WTC11 (cell line): Measurements from ENCODE around the gene HINT3. TPM values are rescaled to one million over a fixed set of nuclear protein-coding genes. Genes with fewer than 3 reads are reported as not detected.

ENCODE experiments used
- ATAC-seq: fragments of 200-7000 bp; cut with Tn5 transposase; 2 replicates; pipeline ENCODE4 v1.10.0; 2021; ENCODE audit warnings: mild to moderate bottlenecking, moderate library complexity
- CTCF ChIA-PET: fragments of 300-600 bp; sonication (Branson Sonifier 250); formaldehyde crosslinking; loops from one replicate; lab custom pipeline; 2021; ENCODE audit warnings: antibody characterized with exemption; lab: Charles Lee
- POLR2A ChIA-PET: fragments of 350-600 bp; sonication (Branson Sonifier 250); formaldehyde crosslinking; loops from one replicate; lab custom pipeline; 2021; ENCODE audit warnings: antibody characterized with exemption; lab: Charles Lee
- DNase-seq: peaks from one replicate; pipeline ENCODE4 v3.0.0; 2021; ENCODE audit warnings: low spot score
- H3K27ac Mint-ChIP-seq: 2 replicates; pipeline ENCODE4 v1.8.0; 2021; ENCODE audit warnings: mixed read lengths
- H3K27me3 Mint-ChIP-seq: 2 replicates; pipeline ENCODE4 v1.8.0; 2021; ENCODE audit warnings: low read depth, mild to moderate bottlenecking, moderate library complexity, mixed read lengths
- H3K36me3 Mint-ChIP-seq: 2 replicates; pipeline ENCODE4 v1.8.0; 2021; ENCODE audit warnings: mixed read lengths
- H3K4me1 Mint-ChIP-seq: 2 replicates; pipeline ENCODE4 v1.8.0; 2022; ENCODE audit warnings: mixed read lengths
- H3K4me3 Mint-ChIP-seq: 2 replicates; pipeline ENCODE4 v1.8.0; 2021; ENCODE audit warnings: mild to moderate bottlenecking, moderate library complexity, mixed read lengths
- H3K9me3 Mint-ChIP-seq: 2 replicates; pipeline ENCODE4 v1.8.0; 2021; ENCODE audit warnings: mixed read lengths
- ATF2 ChIP-seq: sonication (generic); formaldehyde crosslinking; IDR thresholded peaks from 2 replicates; pipeline ENCODE4 v1.8.1; 2022; ENCODE audit warnings: low read depth, missing genetic modification reagents, borderline replicate concordance
- CREB1 ChIP-seq: sonication (generic); formaldehyde crosslinking; IDR thresholded peaks from 2 replicates; pipeline ENCODE4 v1.8.0; 2023; ENCODE audit warnings: mild to moderate bottlenecking, missing genetic modification reagents
- CREM ChIP-seq: sonication (generic); formaldehyde crosslinking; IDR thresholded peaks from 2 replicates; pipeline ENCODE4 v1.8.1; 2022; ENCODE audit warnings: mild to moderate bottlenecking, missing genetic modification reagents, moderate library complexity
- CTCF ChIP-seq: fragments of 200-600 bp; IDR thresholded peaks from 2 replicates; pipeline ENCODE4 v1.8.0; 2022; ENCODE audit warnings: antibody characterized with exemption
- E2F5 ChIP-seq: sonication (generic); formaldehyde crosslinking; IDR thresholded peaks from 2 replicates; pipeline ENCODE4 v1.8.1; 2022; ENCODE audit warnings: mild to moderate bottlenecking, moderate library complexity, missing genetic modification reagents
- ELF4 ChIP-seq: sonication (generic); formaldehyde crosslinking; IDR thresholded peaks from 2 replicates; pipeline ENCODE4 v1.8.1; 2022; ENCODE audit warnings: low read depth, mild to moderate bottlenecking, moderate library complexity, missing genetic modification reagents
- ERG ChIP-seq: fragments of 250-450 bp; sonication (Bioruptor Pico); IDR thresholded peaks from 2 replicates; pipeline ENCODE4 v1.8.0; 2021; ENCODE audit warnings: mild to moderate bottlenecking
- ETV6 ChIP-seq: sonication (generic); formaldehyde crosslinking; IDR thresholded peaks from 2 replicates; pipeline ENCODE4 v1.8.1; 2022; ENCODE audit warnings: mild to moderate bottlenecking, missing genetic modification reagents
- FOXP4 ChIP-seq: sonication (generic); formaldehyde crosslinking; IDR thresholded peaks from 2 replicates; pipeline ENCODE4 v1.8.0; 2022; ENCODE audit warnings: mild to moderate bottlenecking, missing genetic modification reagents
- GTF2I ChIP-seq: fragments of 250-450 bp; sonication (Bioruptor Pico); conservative IDR thresholded peaks from 2 replicates; pipeline ENCODE4 v1.4.0; 2021; ENCODE audit warnings: mild to moderate bottlenecking
- HMGA2 ChIP-seq: fragments of 250-450 bp; sonication (Bioruptor Pico); IDR thresholded peaks from 2 replicates; pipeline ENCODE4 v1.4.0; 2021; ENCODE audit warnings: mild to moderate bottlenecking, moderate library complexity
- JUN ChIP-seq: sonication (generic); formaldehyde crosslinking; IDR thresholded peaks from 2 replicates; pipeline ENCODE4 v1.8.0; 2023; ENCODE audit warnings: mild to moderate bottlenecking, missing genetic modification reagents
- MAX ChIP-seq: sonication (generic); formaldehyde crosslinking; IDR thresholded peaks from 2 replicates; pipeline ENCODE4 v1.8.0; 2022; ENCODE audit warnings: mild to moderate bottlenecking, missing genetic modification reagents
- MXD4 ChIP-seq: fragments of 250-450 bp; sonication (Bioruptor Pico); IDR thresholded peaks from 2 replicates; pipeline ENCODE4 v1.8.0; 2021; ENCODE audit warnings: mild to moderate bottlenecking, moderate library complexity, borderline replicate concordance
- MYBL2 ChIP-seq: sonication (generic); formaldehyde crosslinking; IDR thresholded peaks from 2 replicates; pipeline ENCODE4 v1.8.1; 2023; ENCODE audit warnings: mild to moderate bottlenecking, moderate library complexity, missing genetic modification reagents
- TEAD4 ChIP-seq: sonication (generic); formaldehyde crosslinking; IDR thresholded peaks from 2 replicates; pipeline ENCODE4 v1.8.0; 2022; ENCODE audit warnings: mild to moderate bottlenecking, missing genetic modification reagents
- USF1 ChIP-seq: sonication (generic); formaldehyde crosslinking; IDR thresholded peaks from 2 replicates; pipeline ENCODE4 v1.8.0; 2022; ENCODE audit warnings: mild to moderate bottlenecking, missing genetic modification reagents
- ZNF425 ChIP-seq: fragments of 250-450 bp; sonication (Bioruptor Pico); conservative IDR thresholded peaks from 2 replicates; pipeline ENCODE4 v1.9.0; 2021; ENCODE audit warnings: mild to moderate bottlenecking
- ZNF532 ChIP-seq: fragments of 250-450 bp; sonication (Bioruptor Pico); IDR thresholded peaks from 2 replicates; pipeline ENCODE4 v1.9.0; 2021; ENCODE audit warnings: mild to moderate bottlenecking, borderline replicate concordance
- total RNA-seq: library from RNA; stranded (reverse); gene quantifications from 3 replicates; pipeline ENCODE4 v1.2.3, GENCODE V29; 2021

The HINT3 gene
- total RNA-seq, 1 experiment from 2014 or later = 9.4 TPM

GRCh38 chr6:125985979-125986300 is 29.4 kb downstream of the HINT3 start (continued):
- no peak for TF ChIP-seq TEAD4 (CRISPR knock-in tag)
- no peak for TF ChIP-seq ZNF532 (CRISPR knock-in tag)
- TF ChIP-seq CREB1 (CRISPR knock-in tag) = no peak
- no peak for TF ChIP-seq ETV6

- ChIA-PET POLR2A (interaction anchor here (0.7 to 1.8 kb wide), 16 partner anchors 13 to 685 kb away, joined by 3 to 11 read pairs (median 4); partner anchors contain the start of genes CENPW, HDDC2, HINT3 and NCOA7), CTCF (interaction anchor here (1.0 to 3.5 kb wide), 6 partner anchors 9 to 196 kb away, joined by 5 to 25 read pairs (median 12); partner anchors contain the start of genes HINT3 and NCOA7)
- peaks cover 5% of the 10 kb centered on the region for H3K4me1 Mint-ChIP-seq
- DNase-seq (peak; percentile 93), ATAC-seq (peak; percentile 93)
- H3K4me3 Mint-ChIP-seq = no peak within 1 kb of the TSS; the same call in 1 of the 2 replicates
- no peak within 1 kb of the TSS for H3K27ac Mint-ChIP-seq
- no peaks in the 10 kb centered on the region for H3K27me3 Mint-ChIP-seq
- no peaks in the 10 kb centered on the region for H3K9me3 Mint-ChIP-seq
- H3K36me3 Mint-ChIP-seq = no peaks in the 10 kb centered on the region
- no peak for TF ChIP-seq MXD4 (CRISPR knock-in tag)
- TF ChIP-seq JUN (CRISPR knock-in tag) = peak; percentile 36; the same call in 1 of the 2 replicates
- TF ChIP-seq ZNF425 (CRISPR knock-in tag) = no peak
- peak; percentile 57; the same call in 1 of the 2 replicates for TF ChIP-seq E2F5 (CRISPR knock-in tag)
- 0 out of 2 replicates have a peak, but pooled peaks have one; percentile 28 for TF ChIP-seq USF1 (CRISPR knock-in tag)
- TF ChIP-seq CREB1 (CRISPR knock-in tag) = peak; percentile 59; the same call in 1 of the 2 replicates
- no peak for TF ChIP-seq GTF2I
- TF ChIP-seq ETV6 = peak; percentile 93
- TF ChIP-seq MYBL2 (CRISPR knock-in tag) = no peak
- no peak for TF ChIP-seq CTCF
- TF ChIP-seq CREM (CRISPR knock-in tag) = peak; percentile 78; the same call in 1 of the 2 replicates
- TF ChIP-seq ERG = no peak
- no peak for TF ChIP-seq ELF4 (CRISPR knock-in tag)
- peak; percentile 88 for TF ChIP-seq FOXP4
- peak; percentile 90 for TF ChIP-seq MAX (CRISPR knock-in tag)
- no peak for TF ChIP-seq HMGA2 (CRISPR knock-in tag)
- TF ChIP-seq ATF2 = no peak
These were observed 29.9 kb downstream of the HINT3 start, which contains the start of gene TRMT11 for GRCh38 chr6:125986301-125987025. TRMT11 (plus strand) TSS chr6:125986540; CDS start chr6:125986551, 11 bp downstream.
